GM18520 (cell line): ENCODE data around the gene DBR1.
"Not testable (repeated sequence)": the region's sequence is repeated elsewhere in the genome, so short reads cannot be mapped to it uniquely, and the experiment has no call there.

Experiments used
- ATAC-seq: cut with Tn5 transposase; IDR thresholded peaks from one replicate; pipeline ENCODE4 v1.9.1; 2021; ENCODE audit not compliant: unreplicated experiment

The DBR1 gene

GRCh38 chr3:138187296-138188012 is 12.7 kb upstream of the DBR1 start, which contains the start of gene ARMC8:
ARMC8 (plus strand) TSS chr3:138187301; CDS start chr3:138187555, 254 bp downstream.
- peak; percentile 16 for ATAC-seq

DNA sequence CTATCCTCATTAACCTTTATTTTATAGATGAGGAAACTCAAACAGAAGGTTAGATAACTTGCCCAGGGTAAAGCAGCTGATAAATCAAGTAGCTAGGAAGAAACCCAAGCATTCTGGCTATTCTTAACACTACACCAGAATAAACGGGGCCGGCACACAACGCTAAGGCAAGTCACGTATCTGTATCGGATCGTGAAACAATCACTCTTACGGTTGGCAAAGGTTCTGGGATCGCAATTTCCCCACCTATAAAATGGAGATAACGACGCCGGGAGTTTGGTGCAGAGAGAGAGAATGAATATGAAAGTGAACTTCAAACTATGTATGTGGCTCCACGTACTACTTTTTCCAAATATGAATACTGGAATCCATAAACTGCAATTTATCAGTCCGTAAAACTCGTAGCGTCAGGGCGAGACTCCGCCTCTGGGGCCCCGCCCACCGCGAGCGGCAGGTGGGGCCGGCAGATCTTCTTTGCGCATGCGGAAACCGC is 12.1 kb upstream of the DBR1 start:
- ATAC-seq: peak; percentile 71

DNA sequence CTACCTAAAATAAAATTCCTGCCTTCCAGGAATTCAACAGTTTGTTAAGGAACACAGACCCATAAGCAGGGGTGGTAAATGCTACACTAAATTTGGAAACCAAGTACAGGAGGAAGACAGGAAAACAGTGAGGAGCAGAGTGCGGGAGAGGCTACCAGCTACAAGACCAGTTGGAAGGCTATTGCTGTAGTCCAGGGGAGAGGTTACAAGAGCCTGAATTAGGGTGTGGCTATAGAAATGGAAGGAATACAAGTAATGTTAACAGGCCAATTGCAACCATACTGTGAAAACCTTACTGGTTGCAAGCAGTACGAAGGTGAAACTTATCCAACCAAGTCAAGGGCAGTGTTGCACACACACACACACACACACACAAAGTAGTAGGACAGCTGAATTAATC is 11.5 kb upstream of the DBR1 start:
- ATAC-seq: no peak

- no peak for ATAC-seq
These were observed 10.3 kb upstream of the DBR1 start for GRCh38 chr3:138184994-138185393.

DNA sequence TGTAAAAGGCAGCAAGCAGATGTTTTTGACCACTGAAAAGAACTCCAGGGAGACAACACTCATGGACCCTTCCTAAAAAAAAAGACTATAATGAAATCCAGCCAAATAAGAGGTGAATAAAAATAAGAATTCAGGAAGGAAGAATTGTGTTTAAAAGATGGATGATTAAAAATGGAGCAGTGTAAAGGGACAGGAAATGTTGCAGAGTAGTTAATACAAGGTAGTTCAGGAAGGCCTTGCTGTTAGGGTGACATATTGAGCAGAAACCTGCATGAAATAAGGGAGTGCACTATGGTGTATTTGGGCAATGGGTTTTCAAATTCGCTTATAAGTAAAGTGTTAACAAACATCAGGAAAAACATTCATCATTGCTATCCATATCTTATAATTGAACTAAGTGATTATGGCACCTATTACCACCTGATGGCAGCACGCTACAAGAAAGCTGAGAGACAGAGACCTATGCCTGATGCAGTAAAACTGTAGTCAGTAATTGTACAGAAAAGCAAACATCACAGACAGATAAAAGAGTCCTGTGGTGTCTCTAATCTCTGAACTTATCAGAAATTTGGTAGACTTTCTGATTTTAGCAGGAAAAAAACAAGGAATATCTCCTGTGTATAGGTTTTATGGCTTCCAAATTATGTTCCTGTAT is 5.8 kb upstream of the DBR1 start:
- ATAC-seq: no peak

DNA sequence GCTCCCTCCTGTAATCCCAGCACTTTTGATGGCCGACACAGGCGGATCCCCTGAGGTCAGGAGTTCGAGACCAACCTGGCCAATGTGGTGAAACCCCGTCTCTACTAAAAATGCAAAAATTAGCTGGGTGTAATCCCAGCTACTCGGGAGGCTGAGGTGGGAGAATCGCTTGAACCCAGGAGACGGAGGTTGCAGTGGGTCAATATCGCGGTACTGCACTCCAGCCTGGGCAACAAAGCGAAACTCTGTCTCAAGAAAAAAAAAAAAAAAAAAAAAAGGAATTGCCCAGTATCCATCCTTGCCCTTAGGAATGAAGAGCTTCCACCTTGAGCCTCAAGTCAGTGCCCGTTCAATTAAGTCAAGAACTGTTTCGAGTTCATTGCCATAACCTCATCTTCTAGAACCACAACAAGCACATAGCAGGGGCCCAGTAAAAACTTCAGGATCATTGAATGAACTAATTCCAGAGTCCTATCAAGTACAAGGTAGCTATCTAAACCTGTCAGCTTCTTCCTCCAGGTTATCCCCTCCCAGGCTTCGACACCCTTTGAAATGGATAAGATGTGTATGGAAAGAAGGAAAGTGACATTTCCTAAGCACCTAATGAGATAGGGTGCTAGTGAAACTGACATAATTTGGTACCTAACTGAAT is 826 bp downstream of the DBR1 start:
- no peak for ATAC-seq

DNA sequence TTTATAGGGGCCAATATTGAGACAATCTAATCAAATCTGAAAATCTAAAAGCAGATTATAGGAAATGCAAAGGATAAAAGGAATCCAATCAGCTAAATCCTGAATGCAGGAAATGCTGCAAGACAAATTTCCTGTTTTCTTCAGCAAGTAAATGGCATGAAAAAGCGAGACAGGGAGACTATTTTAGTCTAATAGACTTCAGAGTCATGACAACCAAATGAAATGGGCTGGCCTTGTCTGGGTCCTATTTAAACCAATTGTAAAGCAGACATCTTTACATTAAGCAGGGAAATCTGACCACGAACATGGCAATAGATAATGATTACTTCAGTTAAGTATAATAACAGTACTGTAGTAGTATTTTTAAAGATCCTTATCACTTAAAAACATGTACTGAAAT is 2.1 kb downstream of the DBR1 start:
- ATAC-seq: no peak

DNA sequence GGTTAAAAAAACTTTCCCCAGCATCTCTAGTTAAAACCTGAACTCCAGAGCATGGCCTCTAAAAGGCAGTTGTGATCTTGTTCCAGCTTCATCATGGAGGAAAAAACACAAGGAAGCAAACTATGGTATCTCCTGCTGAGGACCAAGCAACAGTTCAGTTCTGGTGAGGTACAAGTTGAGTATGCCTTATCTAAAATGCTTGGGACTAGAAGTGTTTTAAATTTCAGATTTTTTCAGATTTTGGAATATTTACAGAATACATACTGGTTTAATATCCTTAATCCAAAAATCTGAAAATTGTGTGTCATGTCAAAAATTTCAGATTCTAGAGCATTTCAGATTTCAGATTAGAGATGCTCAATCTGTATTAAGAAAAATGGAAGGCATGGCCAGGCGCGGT is 9.7 kb downstream of the DBR1 start:
- no peak for ATAC-seq

DNA sequence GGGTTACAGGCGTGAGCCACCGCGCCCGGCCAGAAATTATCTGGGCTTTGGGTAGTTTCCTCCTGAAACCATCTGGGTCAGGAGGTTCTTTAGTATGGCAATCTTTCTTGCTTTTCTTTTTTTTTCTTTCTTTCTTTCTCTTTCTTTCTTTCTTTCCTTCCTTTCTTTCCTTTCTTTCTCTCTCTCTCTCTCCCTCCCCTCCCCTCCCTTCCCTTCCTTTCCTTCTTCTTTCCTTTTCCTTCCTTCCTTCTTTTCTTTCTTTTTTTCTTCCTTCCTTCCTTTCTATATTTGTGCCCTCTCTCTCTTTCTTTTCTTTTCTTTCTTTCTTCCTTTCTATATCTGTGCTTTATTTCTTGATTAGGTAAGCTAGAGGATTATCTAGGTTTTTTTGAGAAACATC is 17.0 kb downstream of the DBR1 start:
- no peak for ATAC-seq

GRCh38 chr3:138154534-138154933 is 20.2 kb downstream of the DBR1 start:
- no peak for ATAC-seq

DNA sequence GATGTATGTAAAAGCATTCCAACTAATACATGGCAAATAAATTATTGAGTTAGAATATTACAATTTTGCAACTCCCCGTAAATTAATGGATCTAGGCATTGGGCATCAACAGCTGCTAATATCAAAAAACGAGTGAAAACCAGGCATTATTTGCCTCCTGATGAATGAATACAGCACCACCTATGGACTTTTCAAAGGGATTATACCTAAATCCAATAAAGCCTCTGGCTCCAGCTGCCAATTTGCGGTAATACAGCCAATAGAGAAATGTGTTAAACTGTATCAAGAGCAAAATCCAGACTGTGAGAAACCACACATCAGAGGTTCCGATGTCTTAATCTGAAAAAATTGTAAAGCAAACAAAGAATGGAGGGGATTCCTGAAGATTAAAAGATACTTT is 26.2 kb downstream of the DBR1 start:
- no peak for ATAC-seq

DNA sequence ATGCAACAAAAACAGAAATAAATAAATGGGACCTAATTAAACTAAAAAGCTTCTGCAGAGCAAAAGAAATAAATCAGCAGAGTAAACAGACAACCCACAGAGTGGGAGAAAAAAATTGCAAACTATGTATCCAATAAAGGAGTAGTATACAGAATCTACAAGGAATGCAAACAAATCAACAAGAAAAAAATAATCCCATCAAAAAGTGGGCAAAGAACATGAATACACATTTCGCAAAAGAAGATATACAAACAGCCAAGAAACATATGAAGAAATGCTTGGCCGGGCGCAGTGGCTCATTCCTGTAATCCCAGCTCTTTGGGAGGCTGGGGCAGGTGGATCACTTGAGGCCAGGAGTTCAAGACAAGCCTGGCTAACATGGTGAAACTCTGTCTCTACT is 32.5 kb downstream of the DBR1 start:
- ATAC-seq: not testable (repeated sequence)

GRCh38 chr3:138140940-138141339 is 33.8 kb downstream of the DBR1 start:
- ATAC-seq: no peak

GRCh38 chr3:138139691-138140090 is 35.0 kb downstream of the DBR1 start:
- no peak for ATAC-seq

DNA sequence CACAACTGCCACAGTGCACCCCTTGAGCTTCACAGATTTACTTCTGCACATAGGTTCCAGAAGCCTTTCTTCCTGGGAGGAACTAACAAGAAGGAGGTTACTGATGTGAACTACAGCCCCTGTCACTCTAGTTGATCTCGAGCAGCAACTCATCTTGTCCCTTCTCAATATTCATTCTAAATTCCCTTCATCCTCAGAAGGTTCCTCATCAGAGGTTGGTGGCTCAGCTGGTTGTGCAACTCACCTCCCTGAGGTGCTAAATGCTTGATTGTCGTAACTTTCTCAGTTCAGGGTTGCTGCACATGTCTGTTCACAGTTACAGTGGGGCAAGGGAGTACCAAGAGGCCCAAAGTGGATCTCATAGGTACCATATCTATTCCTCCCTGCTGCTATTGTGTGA is 36.9 kb downstream of the DBR1 start:
- no peak for ATAC-seq

DNA sequence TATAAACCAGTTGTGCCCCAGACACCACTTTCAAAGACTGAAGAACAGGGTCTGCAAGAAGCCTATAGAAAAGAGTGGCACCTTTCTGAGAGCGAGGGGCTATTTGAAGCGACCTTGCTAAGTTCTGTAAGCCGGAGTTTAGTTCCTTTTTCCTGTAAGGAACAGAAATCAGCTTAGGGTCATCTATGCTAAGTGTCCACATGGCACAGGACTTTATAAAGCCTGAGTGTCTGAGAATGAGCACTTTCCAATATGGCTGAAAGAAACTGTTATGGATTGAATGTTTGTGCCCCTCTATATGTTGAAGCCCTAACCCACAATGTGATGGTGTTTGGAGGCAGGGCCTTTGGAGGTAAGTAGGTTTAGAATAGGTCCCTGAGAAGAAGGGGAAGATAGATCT is 38.5 kb downstream of the DBR1 start:
- no peak for ATAC-seq

- no peak for ATAC-seq
These were observed 38.9 kb downstream of the DBR1 start for GRCh38 chr3:138135833-138136194.

DNA sequence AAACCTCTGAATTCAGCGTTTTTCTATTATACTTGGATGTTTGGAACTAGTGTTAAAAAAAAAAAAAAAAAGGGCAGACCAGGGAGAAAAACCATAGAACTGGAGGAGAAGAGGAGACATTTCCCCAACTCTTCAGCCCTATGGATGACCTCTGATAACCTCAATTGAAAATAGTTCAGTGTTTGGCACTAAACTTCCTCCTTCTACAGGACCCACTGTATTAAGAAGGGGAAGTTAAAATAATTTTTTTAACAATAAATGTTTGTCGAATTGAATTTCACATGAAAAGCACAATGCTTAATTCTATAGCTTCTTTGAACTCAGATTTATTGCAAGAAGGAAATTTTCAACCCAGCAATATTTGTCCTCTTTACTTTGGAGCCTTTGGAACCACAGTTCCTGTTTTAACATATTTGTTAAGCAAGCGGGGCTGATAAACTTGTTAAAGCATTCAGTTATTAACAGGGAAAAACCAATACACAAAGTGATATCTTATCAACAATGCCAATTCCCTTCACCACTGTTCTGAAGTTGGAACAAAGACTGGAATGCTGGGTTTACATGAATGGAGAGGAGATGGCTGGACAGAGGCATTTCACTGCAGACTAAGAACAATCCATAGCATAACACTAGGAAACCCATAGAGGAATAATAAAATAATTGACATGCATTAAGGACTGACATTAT is 39.4 kb downstream of the DBR1 start:
- ATAC-seq: no peak

DNA sequence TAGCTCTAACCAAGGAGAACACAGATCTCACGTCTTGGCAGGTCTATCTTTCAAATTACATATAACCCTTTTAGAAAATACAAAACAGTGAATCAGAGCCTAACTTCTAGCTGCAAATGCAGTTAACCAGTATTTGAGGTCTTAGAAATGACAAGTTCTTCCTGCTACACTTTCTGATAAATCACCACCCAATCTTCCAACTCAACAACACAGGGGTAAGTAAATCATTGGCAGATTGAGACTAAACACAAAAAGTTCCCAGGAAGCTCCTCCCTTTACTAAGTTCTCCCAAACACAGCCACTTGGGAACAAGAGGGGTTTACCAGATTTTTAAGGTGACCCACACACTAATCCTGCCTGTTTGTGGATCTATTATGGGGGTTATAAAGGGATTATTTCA is 42.5 kb downstream of the DBR1 start, which contains the start of gene A4GNT:
A4GNT (minus strand) TSS at position 152 of the 400 bp plus-strand sequence. CDS start 1,134 bp downstream, outside the sequence.
- no peak for ATAC-seq

DNA sequence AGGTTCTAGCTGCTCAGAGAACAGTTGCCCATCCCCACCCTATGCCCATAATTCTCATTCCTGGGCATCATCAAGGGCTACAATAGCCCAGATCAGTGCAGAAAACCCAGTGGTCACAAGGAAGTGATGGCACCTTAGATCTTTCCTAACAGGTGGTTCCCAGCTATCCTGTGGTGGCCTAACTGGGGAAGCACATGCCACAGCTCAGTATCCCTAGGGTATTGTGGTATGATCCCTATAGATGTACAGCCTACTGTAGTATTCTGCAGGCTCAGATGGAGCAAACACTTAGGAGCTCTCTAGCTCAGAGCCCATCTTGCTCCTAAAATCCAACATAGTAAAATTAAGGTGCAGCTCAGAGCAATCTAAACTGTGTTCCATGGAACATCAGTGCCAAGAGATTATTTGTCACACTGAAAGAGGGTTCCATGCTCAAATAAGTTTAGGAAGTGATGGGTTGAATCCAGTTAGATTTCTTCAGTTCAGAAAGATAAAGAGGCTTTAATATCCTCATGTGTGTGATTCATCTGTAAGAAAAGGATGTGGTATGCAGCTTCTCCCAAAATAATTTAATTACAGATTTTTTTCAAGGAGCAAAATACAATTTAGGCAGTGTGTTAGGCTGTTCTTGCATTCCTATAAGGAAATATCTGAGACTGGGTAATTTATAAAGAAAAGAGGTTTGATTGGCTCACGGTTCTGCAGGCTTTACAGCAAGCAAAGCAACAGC is 46.9 kb downstream of the DBR1 start:
- no peak for ATAC-seq
